ENCODE data around the gene SUMF2.
A peak's percentile ranks its signal among the peaks of the same experiment; 100 is the strongest.

SUMF2 gene

DNA sequence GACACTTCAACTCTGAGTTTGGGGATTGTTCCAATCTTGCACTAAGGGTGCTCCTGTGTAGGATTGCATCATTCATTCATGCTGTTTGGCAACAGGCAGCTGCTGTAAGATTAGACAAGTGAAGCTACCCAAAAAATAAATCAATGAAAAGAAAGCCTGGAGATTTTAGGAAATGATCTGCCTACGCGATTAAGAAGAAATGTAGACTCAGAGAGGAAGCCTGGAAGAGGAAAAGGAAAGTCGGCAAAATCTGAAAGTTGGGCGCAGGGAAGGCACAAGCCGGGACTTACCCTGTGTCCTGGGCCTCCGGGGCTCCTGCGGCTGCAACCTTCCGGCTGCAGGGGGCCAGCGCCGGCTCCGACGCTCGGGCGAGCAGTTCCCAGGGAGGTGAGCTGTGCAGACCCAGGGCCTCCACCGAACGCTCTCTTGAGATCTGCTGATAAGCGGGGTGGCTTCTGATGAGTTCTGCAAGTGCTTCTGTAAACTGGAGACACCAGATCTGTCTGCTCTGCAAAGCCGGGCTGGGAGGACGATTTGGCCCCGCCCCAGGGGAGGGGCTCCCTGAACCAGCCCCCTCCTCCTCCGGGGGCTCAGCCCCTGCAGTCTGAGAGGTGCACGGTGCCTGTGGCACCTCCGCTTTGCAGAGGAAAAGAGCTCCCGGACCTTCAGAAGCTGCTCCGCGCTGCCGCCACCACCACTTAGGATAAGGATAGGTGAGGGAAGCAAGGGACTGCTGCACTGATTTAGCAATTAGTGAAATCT is 30.2 kb upstream of the SUMF2 start (continued):
- TF ChIP-seq, protein P1, sequence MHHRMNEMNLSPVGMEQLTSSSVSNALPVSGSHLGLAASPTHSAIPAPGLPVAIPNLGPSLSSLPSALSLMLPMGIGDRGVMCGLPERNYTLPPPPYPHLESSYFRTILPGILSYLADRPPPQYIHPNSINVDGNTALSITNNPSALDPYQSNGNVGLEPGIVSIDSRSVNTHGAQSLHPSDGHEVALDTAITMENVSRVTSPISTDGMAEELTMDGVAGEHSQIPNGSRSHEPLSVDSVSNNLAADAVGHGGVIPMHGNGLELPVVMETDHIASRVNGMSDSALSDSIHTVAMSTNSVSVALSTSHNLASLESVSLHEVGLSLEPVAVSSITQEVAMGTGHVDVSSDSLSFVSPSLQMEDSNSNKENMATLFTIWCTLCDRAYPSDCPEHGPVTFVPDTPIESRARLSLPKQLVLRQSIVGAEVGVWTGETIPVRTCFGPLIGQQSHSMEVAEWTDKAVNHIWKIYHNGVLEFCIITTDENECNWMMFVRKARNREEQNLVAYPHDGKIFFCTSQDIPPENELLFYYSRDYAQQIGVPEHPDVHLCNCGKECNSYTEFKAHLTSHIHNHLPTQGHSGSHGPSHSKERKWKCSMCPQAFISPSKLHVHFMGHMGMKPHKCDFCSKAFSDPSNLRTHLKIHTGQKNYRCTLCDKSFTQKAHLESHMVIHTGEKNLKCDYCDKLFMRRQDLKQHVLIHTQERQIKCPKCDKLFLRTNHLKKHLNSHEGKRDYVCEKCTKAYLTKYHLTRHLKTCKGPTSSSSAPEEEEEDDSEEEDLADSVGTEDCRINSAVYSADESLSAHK (tag by site-specific recombination; IDR thresholded peaks at IDR 0.05) = no peak
- TF ChIP-seq ZNF138 (tag by site-specific recombination; IDR thresholded peaks at IDR 0.05; ENCODE audit: borderline replicate concordance) (no peak), ZXDB (tag by site-specific recombination; IDR thresholded peaks at IDR 0.05) (peak; percentile 97), ZNF202 (tag by site-specific recombination; IDR thresholded peaks at IDR 0.05; ENCODE audit: borderline replicate concordance) (no peak), MZF1 (tag by site-specific recombination; IDR thresholded peaks at IDR 0.05; ENCODE audit: borderline replicate concordance) (no peak; the same call in 1 of the 2 replicates), ZNF302 (tag by site-specific recombination; IDR thresholded peaks at IDR 0.05; ENCODE audit: low read depth) (no peak), ZNF132 (tag by site-specific recombination; IDR thresholded peaks at IDR 0.05; ENCODE audit: borderline replicate concordance) (no peak), ZNF174 (tag by site-specific recombination; IDR thresholded peaks at IDR 0.05) (no peak), GLIS1 (tag by site-specific recombination; IDR thresholded peaks at IDR 0.05) (peak; percentile 72), PRDM1 (tag by site-specific recombination; IDR thresholded peaks at IDR 0.05) (peak; percentile 52)
- TF ChIP-seq, protein P2, sequence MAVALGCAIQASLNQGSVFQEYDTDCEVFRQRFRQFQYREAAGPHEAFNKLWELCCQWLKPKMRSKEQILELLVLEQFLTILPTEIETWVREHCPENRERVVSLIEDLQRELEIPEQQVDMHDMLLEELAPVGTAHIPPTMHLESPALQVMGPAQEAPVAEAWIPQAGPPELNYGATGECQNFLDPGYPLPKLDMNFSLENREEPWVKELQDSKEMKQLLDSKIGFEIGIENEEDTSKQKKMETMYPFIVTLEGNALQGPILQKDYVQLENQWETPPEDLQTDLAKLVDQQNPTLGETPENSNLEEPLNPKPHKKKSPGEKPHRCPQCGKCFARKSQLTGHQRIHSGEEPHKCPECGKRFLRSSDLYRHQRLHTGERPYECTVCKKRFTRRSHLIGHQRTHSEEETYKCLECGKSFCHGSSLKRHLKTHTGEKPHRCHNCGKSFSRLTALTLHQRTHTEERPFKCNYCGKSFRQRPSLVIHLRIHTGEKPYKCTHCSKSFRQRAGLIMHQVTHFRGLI (tag by site-specific recombination; IDR thresholded peaks at IDR 0.05) = no peak
- TF ChIP-seq, protein P3, sequence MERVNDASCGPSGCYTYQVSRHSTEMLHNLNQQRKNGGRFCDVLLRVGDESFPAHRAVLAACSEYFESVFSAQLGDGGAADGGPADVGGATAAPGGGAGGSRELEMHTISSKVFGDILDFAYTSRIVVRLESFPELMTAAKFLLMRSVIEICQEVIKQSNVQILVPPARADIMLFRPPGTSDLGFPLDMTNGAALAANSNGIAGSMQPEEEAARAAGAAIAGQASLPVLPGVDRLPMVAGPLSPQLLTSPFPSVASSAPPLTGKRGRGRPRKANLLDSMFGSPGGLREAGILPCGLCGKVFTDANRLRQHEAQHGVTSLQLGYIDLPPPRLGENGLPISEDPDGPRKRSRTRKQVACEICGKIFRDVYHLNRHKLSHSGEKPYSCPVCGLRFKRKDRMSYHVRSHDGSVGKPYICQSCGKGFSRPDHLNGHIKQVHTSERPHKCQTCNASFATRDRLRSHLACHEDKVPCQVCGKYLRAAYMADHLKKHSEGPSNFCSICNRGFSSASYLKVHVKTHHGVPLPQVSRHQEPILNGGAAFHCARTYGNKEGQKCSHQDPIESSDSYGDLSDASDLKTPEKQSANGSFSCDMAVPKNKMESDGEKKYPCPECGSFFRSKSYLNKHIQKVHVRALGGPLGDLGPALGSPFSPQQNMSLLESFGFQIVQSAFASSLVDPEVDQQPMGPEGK (tag by site-specific recombination; IDR thresholded peaks at IDR 0.05) = peak; percentile 93

DNA sequence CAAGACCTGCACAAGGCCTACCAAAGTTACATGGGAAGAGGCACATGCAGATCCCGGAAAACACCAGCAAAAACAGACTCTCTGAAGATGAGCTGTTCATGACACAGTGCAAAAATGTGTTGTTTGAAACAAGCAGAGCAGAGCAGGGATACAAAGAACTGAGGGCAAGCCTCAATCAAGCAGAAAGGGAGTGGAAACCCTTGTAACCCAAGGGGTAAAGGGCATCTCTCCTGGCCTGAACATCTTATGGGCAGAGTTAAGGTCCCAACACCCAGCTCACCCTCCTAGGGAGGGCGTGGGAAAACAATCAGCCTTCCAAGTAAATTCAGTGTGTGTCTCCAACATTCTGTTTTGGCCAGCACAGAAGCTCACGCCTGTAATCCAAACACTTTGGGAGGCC is 23.4 kb upstream of the SUMF2 start:
- Histone ChIP-seq H3K9me3 (ENCODE audit: control insufficient read depth, insufficient read depth, low read depth, low read length) (no peaks in the 10 kb centered on the region), H3K4me3 (ENCODE audit: low read depth, low read length) (no peak overlapping the region), H3K27ac (ENCODE audit: extremely low read depth, low read depth, low read length) (no peak overlapping the region), H3K4me1 (ENCODE audit: control insufficient read depth, insufficient read depth, low read length) (no peaks in the 10 kb centered on the region), H3K36me3 (ENCODE audit: control insufficient read depth in 2 of 2, insufficient read depth in 1 of 2, low read length in 2 of 2) (peaks cover 13 to 17% of the 10 kb centered on the region in 2 experiments; a peak in 2 of 3 replicates)
- POLR2A ChIA-PET = interaction anchor here (0.6 to 1.6 kb wide), 2 partner anchors 10 to 33 kb away, joined by 8 read pairs; partner anchors contain the start of genes CCT6A and PSPH
- CTCF ChIA-PET = interaction anchor here (0.6 kb wide), 1 partner anchor 179 kb away, joined by 3 read pairs; no protein-coding TSS in a partner anchor
- TF ChIP-seq MZF1 (tag by site-specific recombination; IDR thresholded peaks at IDR 0.05; ENCODE audit: borderline replicate concordance) (no peak), ZNF707 (tag by site-specific recombination; IDR thresholded peaks at IDR 0.05) (no peak), ZNF501 (tag by site-specific recombination; IDR thresholded peaks at IDR 0.05) (no peak), ZNF654 (tag by site-specific recombination; IDR thresholded peaks at IDR 0.05; ENCODE audit: low read depth) (no peak), MEIS1 (CRISPR knock-in tag; IDR thresholded peaks at IDR 0.05; ENCODE audit: borderline replicate concordance) (no peak), ZNF600 (tag by site-specific recombination; IDR thresholded peaks at IDR 0.05) (no peak), ZSCAN16 (tag by site-specific recombination; IDR thresholded peaks at IDR 0.05) (no peak), ZNF211 (tag by site-specific recombination; IDR thresholded peaks at IDR 0.05; ENCODE audit: low read depth) (no peak), ZNF23 (tag by site-specific recombination; IDR thresholded peaks at IDR 0.05; ENCODE audit: borderline replicate concordance) (no peak), ZNF350 (tag by site-specific recombination; IDR thresholded peaks at IDR 0.05) (no peak), ZNF324 (tag by site-specific recombination; IDR thresholded peaks at IDR 0.05) (no peak), ZNF223 (tag by site-specific recombination; IDR thresholded peaks at IDR 0.05) (no peak)
- TF ChIP-seq, protein P4, sequence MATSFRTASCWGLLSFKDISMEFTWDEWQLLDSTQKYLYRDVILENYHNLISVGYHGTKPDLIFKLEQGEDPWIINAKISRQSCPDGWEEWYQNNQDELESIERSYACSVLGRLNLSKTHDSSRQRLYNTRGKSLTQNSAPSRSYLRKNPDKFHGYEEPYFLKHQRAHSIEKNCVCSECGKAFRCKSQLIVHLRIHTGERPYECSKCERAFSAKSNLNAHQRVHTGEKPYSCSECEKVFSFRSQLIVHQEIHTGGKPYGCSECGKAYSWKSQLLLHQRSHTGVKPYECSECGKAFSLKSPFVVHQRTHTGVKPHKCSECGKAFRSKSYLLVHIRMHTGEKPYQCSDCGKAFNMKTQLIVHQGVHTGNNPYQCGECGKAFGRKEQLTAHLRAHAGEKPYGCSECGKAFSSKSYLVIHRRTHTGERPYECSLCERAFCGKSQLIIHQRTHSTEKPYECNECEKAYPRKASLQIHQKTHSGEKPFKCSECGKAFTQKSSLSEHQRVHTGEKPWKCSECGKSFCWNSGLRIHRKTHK (tag by site-specific recombination; IDR thresholded peaks at IDR 0.05) = no peak
- TF ChIP-seq, protein P5, sequence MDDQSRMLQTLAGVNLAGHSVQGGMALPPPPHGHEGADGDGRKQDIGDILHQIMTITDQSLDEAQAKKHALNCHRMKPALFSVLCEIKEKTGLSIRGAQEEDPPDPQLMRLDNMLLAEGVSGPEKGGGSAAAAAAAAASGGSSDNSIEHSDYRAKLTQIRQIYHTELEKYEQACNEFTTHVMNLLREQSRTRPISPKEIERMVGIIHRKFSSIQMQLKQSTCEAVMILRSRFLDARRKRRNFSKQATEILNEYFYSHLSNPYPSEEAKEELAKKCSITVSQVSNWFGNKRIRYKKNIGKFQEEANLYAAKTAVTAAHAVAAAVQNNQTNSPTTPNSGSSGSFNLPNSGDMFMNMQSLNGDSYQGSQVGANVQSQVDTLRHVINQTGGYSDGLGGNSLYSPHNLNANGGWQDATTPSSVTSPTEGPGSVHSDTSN (CRISPR knock-in tag; IDR thresholded peaks at IDR 0.05) = no peak
- TF ChIP-seq, protein P6, sequence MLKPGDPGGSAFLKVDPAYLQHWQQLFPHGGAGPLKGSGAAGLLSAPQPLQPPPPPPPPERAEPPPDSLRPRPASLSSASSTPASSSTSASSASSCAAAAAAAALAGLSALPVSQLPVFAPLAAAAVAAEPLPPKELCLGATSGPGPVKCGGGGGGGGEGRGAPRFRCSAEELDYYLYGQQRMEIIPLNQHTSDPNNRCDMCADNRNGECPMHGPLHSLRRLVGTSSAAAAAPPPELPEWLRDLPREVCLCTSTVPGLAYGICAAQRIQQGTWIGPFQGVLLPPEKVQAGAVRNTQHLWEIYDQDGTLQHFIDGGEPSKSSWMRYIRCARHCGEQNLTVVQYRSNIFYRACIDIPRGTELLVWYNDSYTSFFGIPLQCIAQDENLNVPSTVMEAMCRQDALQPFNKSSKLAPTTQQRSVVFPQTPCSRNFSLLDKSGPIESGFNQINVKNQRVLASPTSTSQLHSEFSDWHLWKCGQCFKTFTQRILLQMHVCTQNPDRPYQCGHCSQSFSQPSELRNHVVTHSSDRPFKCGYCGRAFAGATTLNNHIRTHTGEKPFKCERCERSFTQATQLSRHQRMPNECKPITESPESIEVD (tag by site-specific recombination; IDR thresholded peaks at IDR 0.05) = no peak

All from HEK293 (cell line).